ENCODE measurements around the gene CEACAM4.
"Not testable (repeated sequence)": the region's sequence is repeated elsewhere in the genome, so short reads cannot be mapped to it uniquely, and the experiment has no call there.

The CEACAM4 gene

GRCh38 chr19:41588497-41589209 is 38.2 kb downstream of the CEACAM4 start:
- in situ Hi-C loops (cut with MboI; ENCODE audit: low pct_unique_long_range_greater_than_20kb, low sequenced_read_pairs) = no loop called here
- DNase-seq = peak; percentile 25

- no peak for DNase-seq
- in situ Hi-C loops (cut with MboI; ENCODE audit: low pct_unique_long_range_greater_than_20kb, low sequenced_read_pairs) = no loop called here
Observed at GRCh38 chr19:41587838-41588210, 39.0 kb downstream of the CEACAM4 start.

GRCh38 chr19:41587101-41587837 is 39.6 kb downstream of the CEACAM4 start:
- DNase-seq = no peak
- in situ Hi-C loops (cut with MboI; ENCODE audit: low pct_unique_long_range_greater_than_20kb, low sequenced_read_pairs) = no loop called here

GRCh38 chr19:41586064-41586463 is 40.8 kb downstream of the CEACAM4 start:
- in situ Hi-C loops (cut with MboI; ENCODE audit: low pct_unique_long_range_greater_than_20kb, low sequenced_read_pairs) = no loop called here

GRCh38 chr19:41584931-41585330 is 41.9 kb downstream of the CEACAM4 start:
- in situ Hi-C loops (cut with MboI; ENCODE audit: low pct_unique_long_range_greater_than_20kb, low sequenced_read_pairs) = no loop called here
- DNase-seq = no peak

More at GRCh38 chr19:41586064-41586463, 40.8 kb downstream of the CEACAM4 start:
- DNase-seq = no peak

- DNase-seq = no peak
- in situ Hi-C loops (cut with MboI; ENCODE audit: low pct_unique_long_range_greater_than_20kb, low sequenced_read_pairs) = no loop called here
Observed at GRCh38 chr19:41584260-41584810, 42.5 kb downstream of the CEACAM4 start.

GRCh38 chr19:41582577-41583182 is 44.2 kb downstream of the CEACAM4 start:
- in situ Hi-C loops (cut with MboI; ENCODE audit: low pct_unique_long_range_greater_than_20kb, low sequenced_read_pairs); DNase-seq: not testable (repeated sequence)

GRCh38 chr19:41581068-41581467 is 45.8 kb downstream of the CEACAM4 start:
- DNase-seq; in situ Hi-C loops (cut with MboI; ENCODE audit: low pct_unique_long_range_greater_than_20kb, low sequenced_read_pairs): not testable (repeated sequence)

GRCh38 chr19:41578886-41579285 is 48.0 kb downstream of the CEACAM4 start:
- DNase-seq = no peak
- in situ Hi-C loops (cut with MboI; ENCODE audit: low pct_unique_long_range_greater_than_20kb, low sequenced_read_pairs) = loop anchor here (10.0 kb wide), 1 partner anchor 134 kb away; the partner anchor contains the start of gene ERICH4

- in situ Hi-C loops (cut with MboI; ENCODE audit: low pct_unique_long_range_greater_than_20kb, low sequenced_read_pairs) = loop anchor here (10.0 kb wide), 1 partner anchor 133 kb away; the partner anchor contains the start of gene ERICH4
- no peak for DNase-seq
Observed at GRCh38 chr19:41577833-41578232, 49.0 kb downstream of the CEACAM4 start.

- in situ Hi-C loops (cut with MboI; ENCODE audit: low pct_unique_long_range_greater_than_20kb, low sequenced_read_pairs) = loop anchor here (10.0 kb wide), 1 partner anchor 132 kb away; the partner anchor contains the start of gene ERICH4
- no peak for DNase-seq
Observed at GRCh38 chr19:41577144-41577830, 49.6 kb downstream of the CEACAM4 start.

- in situ Hi-C loops (cut with MboI; ENCODE audit: low pct_unique_long_range_greater_than_20kb, low sequenced_read_pairs) = loop anchor here (10.0 kb wide), 1 partner anchor 131 kb away; the partner anchor contains the start of gene ERICH4
- DNase-seq = peak; percentile 91
Observed at GRCh38 chr19:41575998-41576397, 50.9 kb downstream of the CEACAM4 start, which contains the start of gene CEACAM21. Gene CEACAM21, plus strand, starts transcription at chr19:41576166. Its CDS starts 109 bp downstream, at chr19:41576275.

- in situ Hi-C loops (cut with MboI; ENCODE audit: low pct_unique_long_range_greater_than_20kb, low sequenced_read_pairs) = loop anchor here (10.0 kb wide), 1 partner anchor 126 kb away; the partner anchor contains the start of gene ERICH4
- DNase-seq = peak; percentile 89
Observed at GRCh38 chr19:41570639-41571112, 56.2 kb downstream of the CEACAM4 start.

GRCh38 chr19:41570179-41570578 is 56.7 kb downstream of the CEACAM4 start:
- no peak for DNase-seq
- in situ Hi-C loops (cut with MboI; ENCODE audit: low pct_unique_long_range_greater_than_20kb, low sequenced_read_pairs) = loop anchor here (10.0 kb wide), 1 partner anchor 125 kb away; the partner anchor contains the start of gene ERICH4

GRCh38 chr19:41569481-41570150 is 57.3 kb downstream of the CEACAM4 start:
- in situ Hi-C loops (cut with MboI; ENCODE audit: low pct_unique_long_range_greater_than_20kb, low sequenced_read_pairs) = loop anchor here (10.0 kb wide), 1 partner anchor 125 kb away; the partner anchor contains the start of gene ERICH4
- no peak for DNase-seq
